GM21390 (cell line): ENCODE data around the gene RCAN1.

Experiments used
- ATAC-seq: cut with Tn5 transposase; IDR thresholded peaks from one replicate; pipeline ENCODE4 v1.9.1; 2021; ENCODE audit not compliant: unreplicated experiment

Gene RCAN1

DNA sequence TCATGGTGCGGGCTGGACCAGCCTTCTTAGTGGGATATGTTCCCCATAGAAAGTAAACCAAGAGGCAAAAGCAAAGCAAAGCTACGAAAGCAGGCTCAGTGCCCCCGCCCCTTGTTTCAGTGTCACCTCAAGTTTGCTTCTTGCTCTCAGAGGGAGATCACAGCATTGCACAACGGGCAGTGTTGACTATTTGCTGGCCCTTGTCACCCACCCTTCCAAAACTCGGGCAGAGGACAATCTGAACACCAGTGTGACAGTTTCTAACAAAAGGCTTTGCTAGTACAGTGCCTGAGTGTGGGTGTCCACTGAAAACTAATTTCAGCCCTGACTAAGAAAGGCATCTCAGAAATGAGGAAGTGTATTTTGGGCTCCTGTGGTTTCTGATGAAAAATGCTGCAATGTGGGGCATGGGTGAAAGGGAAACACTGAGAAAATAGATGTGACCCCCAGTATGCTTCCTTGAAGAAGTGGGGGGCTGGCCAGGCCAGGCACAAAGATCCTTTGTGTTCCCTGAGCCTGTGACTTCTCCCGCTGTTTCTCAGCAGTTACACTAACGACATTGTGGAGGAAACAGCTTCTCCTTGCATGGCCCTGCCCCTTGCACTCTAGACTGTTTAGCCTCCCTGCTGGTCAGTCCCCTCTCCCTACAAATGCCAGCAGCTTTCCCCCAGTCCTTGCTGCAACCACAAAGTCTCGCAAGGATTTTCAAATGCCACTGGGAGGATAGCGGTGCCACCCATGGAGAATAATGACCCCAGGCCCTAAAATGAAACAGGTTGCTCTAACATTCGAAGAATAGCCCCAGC lies 69.6 kb downstream of the RCAN1 start:
- ATAC-seq = peak; percentile 89

DNA sequence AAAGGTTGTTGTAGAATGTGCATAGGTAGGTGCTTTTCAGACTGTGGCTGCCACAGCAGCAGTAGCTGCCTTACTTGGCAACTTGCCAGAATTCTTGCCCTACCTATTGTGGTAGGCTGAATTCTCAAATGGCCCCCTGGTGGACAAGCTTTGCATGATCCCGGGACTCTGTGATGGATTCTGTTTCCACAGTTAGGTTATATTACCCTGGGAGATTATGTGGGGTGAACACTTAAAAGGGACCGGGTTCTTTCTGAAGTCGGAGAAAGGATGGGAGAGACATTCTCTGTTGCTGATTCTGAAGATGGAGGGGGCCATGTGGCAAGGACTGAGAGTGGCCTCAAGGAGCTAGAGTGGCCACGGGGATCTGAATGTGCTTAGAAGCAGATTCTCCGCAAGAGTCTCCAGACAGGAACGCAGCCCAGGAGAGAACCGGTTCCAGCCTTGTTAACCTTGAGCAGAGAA lies 70.8 kb downstream of the RCAN1 start:
- ATAC-seq = no peak

DNA sequence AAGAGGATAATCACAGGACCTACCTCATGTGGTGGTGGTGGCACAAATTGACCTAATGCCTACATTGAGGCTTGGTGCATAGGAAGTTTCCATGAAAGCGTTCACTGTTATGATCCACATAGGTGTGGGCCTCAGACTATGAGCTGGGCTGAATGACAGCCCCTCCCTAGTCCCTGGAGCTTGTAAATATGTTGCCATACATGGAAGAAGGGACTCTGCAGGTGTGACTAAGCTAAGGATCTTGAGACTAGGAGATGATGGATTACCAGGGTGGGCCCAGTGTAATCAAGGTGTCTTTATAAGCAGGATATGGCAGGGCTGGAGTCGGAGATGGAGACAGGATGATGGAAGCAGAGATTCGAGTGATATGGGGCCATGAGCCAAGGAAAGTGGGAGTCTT lies 71.9 kb downstream of the RCAN1 start:
- no peak for ATAC-seq

DNA sequence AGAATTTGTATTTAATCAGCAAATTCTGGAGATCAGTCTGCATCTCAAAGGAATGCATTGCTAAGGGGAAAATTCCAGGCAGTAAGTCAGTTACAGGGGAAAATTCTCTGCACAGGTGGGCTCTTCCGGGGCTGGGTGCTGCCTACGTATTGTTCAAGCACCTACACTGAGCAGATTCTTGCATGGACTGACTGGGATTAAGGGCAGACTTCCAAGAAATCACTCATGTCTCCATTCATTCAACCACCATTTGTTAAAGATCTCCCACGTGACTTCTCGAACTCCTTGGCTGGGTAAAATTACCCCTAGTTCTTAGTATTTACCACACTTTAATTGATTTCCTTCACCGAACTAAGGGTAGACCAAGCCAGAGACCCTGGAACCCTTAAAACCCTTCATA lies 74.7 kb downstream of the RCAN1 start:
- ATAC-seq = no peak

- ATAC-seq = no peak
Observed at GRCh38 chr21:34537838-34538237, 77.1 kb downstream of the RCAN1 start.

- no peak for ATAC-seq
Observed at GRCh38 chr21:34536820-34537219, 78.1 kb downstream of the RCAN1 start.

DNA sequence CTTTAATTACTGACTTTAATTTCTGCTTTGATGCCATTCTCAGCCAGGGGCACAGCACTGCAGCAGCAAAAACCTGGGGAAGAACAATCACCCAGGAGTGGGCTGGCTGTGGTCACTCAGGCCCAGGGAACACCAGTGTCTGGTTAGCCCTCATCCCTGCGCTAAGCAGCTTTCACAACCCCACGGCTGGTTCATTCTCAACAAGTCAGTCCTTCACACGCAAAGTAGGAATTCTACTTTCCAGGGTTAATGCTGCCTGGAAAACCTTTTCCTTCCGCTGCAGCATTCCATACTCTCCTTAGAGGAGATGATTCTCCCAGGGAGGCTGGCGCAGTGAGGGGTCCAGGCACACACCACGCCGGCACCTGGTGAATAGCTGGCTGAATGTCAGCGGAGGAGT lies 78.6 kb downstream of the RCAN1 start:
- ATAC-seq = no peak

DNA sequence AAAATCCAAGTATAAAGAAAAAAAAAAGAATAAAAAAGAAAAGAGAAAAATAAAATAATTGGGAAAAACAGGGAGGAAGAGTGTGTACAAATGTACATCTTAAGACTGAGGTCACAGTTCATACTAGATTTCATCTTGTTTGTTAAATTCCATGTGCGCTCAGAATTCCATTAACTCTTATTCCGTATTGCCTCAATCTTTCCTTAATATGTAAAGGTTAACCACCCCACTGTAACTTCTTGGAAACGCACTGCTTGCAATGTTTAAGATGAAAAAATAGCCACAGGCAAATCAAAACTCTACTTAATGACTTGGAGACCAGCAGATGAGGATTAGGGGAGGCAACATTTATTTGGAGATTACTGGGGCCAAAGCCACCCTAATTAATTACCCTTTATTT lies 79.0 kb downstream of the RCAN1 start:
- no peak for ATAC-seq

- ATAC-seq = no peak
Observed at GRCh38 chr21:34534522-34534921, 80.4 kb downstream of the RCAN1 start.

DNA sequence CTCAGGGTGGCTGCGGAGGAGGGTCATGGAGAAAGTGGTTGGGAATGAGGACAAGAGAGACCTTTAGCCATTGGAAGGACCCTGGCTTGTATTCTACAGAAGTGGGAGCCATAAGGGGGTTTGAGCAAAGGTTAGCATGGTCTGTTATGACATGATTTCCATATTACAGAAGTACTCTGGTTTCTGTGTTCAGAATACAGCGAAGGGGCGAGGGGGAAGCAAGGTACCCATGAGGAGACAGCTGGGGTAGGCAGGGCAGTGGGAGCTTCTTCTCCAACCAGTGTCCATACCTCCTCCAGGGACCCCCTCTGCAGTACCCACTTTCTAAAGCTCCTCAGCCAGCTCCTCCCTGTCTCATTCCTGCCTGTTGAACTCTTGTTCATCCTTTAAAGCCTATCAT lies 81.0 kb downstream of the RCAN1 start:
- ATAC-seq = no peak

GRCh38 chr21:34531399-34531798 lies 83.5 kb downstream of the RCAN1 start:
- ATAC-seq = no peak

- no peak for ATAC-seq
Observed at GRCh38 chr21:34530261-34530660, 84.7 kb downstream of the RCAN1 start.

DNA sequence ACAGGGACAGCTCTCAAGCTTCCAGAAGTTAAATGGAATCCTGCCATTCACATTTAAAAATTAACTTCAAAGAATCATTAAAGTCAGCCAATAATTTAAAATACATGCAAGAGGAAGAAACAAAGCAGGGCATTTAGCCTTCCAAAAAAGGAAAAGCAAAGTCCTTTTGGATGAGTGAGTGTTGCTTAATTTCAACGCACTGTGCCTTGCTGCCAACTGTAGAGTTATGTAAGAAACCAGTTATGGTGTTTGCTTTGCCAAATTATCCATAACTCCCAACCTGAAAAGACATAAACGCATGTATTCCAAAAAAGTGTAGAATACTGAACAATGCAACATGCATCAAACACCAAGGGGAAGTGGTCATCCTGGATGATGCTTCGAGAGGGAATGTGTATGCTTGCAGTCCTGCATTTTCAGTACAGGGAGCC lies 86.8 kb downstream of the RCAN1 start:
- no peak for ATAC-seq

GRCh38 chr21:34526618-34527290 lies 88.2 kb downstream of the RCAN1 start:
- ATAC-seq = no peak

DNA sequence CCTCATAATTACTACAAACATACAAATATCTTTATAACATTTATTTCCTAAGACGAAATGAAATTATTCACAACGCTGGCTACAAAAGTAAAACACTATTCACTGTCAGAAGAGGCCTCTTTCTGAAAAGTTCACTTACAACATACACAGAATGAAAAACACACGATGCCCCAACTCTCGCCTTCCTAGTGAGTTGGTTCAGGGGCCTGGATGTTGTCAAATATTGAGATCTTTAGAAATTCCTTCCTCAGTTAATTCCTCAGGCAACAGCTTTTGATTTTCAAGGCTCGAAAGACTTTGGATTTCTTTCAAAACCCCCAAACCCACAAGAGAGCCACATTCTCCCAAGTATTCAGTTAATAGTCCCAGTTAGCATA lies 88.7 kb downstream of the RCAN1 start:
- ATAC-seq = no peak

GRCh38 chr21:34524646-34525601 lies 90.0 kb downstream of the RCAN1 start:
- no peak for ATAC-seq

GRCh38 chr21:34523019-34523555 lies 91.8 kb downstream of the RCAN1 start:
- no peak for ATAC-seq

DNA sequence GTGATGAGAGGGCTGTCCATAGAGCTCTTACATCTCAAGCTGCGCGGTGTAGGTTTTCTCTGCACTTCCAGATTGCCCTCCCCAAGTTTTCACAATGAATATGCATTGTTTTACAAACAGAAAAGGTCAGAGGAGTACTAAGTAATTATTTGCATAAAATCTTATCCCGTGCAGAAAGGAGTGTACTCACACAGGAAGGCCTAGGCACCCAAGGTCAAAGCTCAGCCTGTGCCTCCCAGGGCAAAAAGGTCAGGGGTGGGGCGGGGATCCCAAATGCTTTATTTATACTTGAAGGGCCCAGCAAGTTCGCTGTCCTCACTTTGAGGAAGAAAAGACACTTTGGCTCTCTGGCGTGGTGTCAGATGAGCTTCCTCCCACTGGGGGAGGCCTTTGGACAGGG lies 92.6 kb downstream of the RCAN1 start:
- ATAC-seq = no peak

DNA sequence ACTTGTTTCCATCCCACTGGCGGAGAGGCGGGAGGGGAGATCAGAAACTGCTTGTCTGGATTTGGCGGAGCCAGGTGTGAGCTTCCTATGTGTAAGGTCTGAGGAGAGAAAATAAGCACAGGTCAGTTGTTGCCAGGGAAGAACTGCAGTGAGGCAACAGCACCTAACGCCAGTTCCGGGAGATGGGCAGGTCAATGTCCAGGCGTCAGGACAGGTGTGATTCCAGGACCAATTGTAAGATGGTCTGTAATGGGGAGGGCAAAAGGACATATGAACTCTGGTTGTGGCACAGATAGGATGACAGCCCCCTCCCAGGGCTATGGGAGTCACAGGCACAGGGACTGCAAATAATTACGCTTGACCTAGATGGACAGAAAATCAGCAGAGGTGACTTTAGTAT lies 93.4 kb downstream of the RCAN1 start:
- no peak for ATAC-seq

- no peak for ATAC-seq
Observed at GRCh38 chr21:34520764-34521508, 94.0 kb downstream of the RCAN1 start.
